K562 (cell line): ENCODE data around the gene RPRML. TPM values are rescaled to one million over a fixed set of nuclear protein-coding genes. Genes with fewer than 3 reads are reported as not detected.

Source experiments
- ATAC-seq: fragments of 200-7000 bp; cut with Tn5 transposase; 3 replicates; pipeline ENCODE4 v1.9.1; 2020; ENCODE audit warnings: moderate library complexity
- BruUV-seq: library from RNA; stranded (reverse); fragments of 400-500 nt; replicated peaks from 2 replicates; lab custom pipeline; 2021; lab: Mats Ljungman, UMichigan
- CTCF ChIA-PET: fragments of 300-600 bp; formaldehyde crosslinking; extraction: SDS; loops from one replicate; lab custom pipeline; 2021; ENCODE audit warnings: low intra/inter-chr PET ratio; lab: Yijun Ruan, JAX
- POLR2A ChIA-PET: fragments of 300-600, 350-650 bp; sonication (Branson Sonifier 250); formaldehyde crosslinking; extraction: SDS; loops from one replicate; lab custom pipeline; 2021; ENCODE audit warnings: antibody characterized with exemption, inconsistent platforms; lab: Yijun Ruan, JAX
- DNase-seq, 4 experiments: peaks; one replicate each; pipeline versions ENCODE4 v3.0.0 to v3.0.0-alpha.2; 2011 to 2018; ENCODE audit warnings: low spot score in 3 of 4, mixed read lengths in 3 of 4; ENCODE audit errors: extremely low read depth in 1 of 4
- FAIRE-seq: peaks from 2 replicates; lab custom pipeline; 2011; peaks lifted over from hg19 to GRCh38; lab: Jason Lieb, UNC
- H2AFZ ChIP-seq: 2 replicates; pipeline ENCODE4 v1.6.0; 2011; ENCODE audit warnings: low read depth, low read length, control low read depth, inconsistent platforms
- H3K27ac ChIP-seq: fragments of 200-600 bp; 3 replicates; pipeline ENCODE4 v1.8.0; 2011; ENCODE audit warnings: low read depth, mild to moderate bottlenecking, control low read depth, inconsistent platforms, low read length, moderate library complexity, mixed read lengths; ENCODE audit errors: extremely low read depth
- H3K27me3 ChIP-seq, 2 experiments: fragments of 300-600 bp in 1 of 2; 2 replicates in 1 of 2; 3 replicates in 1 of 2; pipeline versions ENCODE4 v1.6.0 to v1.8.0; 2011; ENCODE audit warnings: inconsistent platforms in 2 of 2, low read length in 2 of 2, mild to moderate bottlenecking in 1 of 2, mixed read lengths in 1 of 2, moderate library complexity in 1 of 2; ENCODE audit not compliant: control insufficient read depth in 2 of 2, insufficient read depth in 2 of 2
- H3K36me3 ChIP-seq: fragments of 300-600 bp; 3 replicates; pipeline ENCODE4 v1.8.0; 2011; ENCODE audit warnings: mild to moderate bottlenecking, low read length, inconsistent platforms; ENCODE audit not compliant: control insufficient read depth, insufficient read depth
- H3K4me1 ChIP-seq, 2 experiments: fragments of 200-600 bp in 1 of 2; replicated peaks in 1 of 2; 2 replicates in 1 of 2; 3 replicates in 1 of 2; pipeline versions ENCODE4 v1.5.1 to v1.8.0; 2011; ENCODE audit warnings: inconsistent platforms in 2 of 2, low read length in 2 of 2, mild to moderate bottlenecking in 1 of 2, mixed read lengths in 1 of 2, moderate library complexity in 1 of 2; ENCODE audit not compliant: control insufficient read depth in 2 of 2, insufficient read depth in 2 of 2
- H3K4me2 ChIP-seq: 2 replicates; pipeline ENCODE4 v1.6.1; 2011; ENCODE audit warnings: low read length, control low read depth, inconsistent platforms, mixed read lengths; ENCODE audit not compliant: insufficient read depth
- H3K4me3 ChIP-seq: fragments of 200-600 bp; sonication (generic), shearing (Covaris generic); 2 replicates; pipeline ENCODE4 v1.5.1; 2016; ENCODE audit warnings: control low read depth, inconsistent platforms
- H3K79me2 ChIP-seq: fragments of 200-600 bp; 3 replicates; pipeline ENCODE4 v1.8.0; 2011; ENCODE audit warnings: low read length, inconsistent platforms; ENCODE audit not compliant: control insufficient read depth, insufficient read depth
- H3K9ac ChIP-seq, 2 experiments: 2 replicates each; pipeline versions ENCODE4 v1.6.0 to v1.6.1; 2011; ENCODE audit warnings: low read depth in 2 of 2, low read length in 2 of 2, control low read depth in 1 of 2, inconsistent platforms in 1 of 2, mild to moderate bottlenecking in 1 of 2, mixed read lengths in 1 of 2; ENCODE audit not compliant: insufficient read depth in 1 of 2
- H3K9me1 ChIP-seq: one replicate; pipeline ENCODE4 v1.6.0; 2011; ENCODE audit warnings: inconsistent platforms, mild to moderate bottlenecking, low read length, moderate library complexity; ENCODE audit not compliant: control insufficient read depth, insufficient read depth
- H3K9me3 ChIP-seq: replicated peaks from 2 replicates; pipeline ENCODE4 v1.5.1; 2011; ENCODE audit warnings: low read depth, low read length, inconsistent platforms; ENCODE audit not compliant: control insufficient read depth, insufficient read depth
- H4K20me1 ChIP-seq: replicated peaks from 2 replicates; pipeline ENCODE4 v1.6.1; 2011; ENCODE audit warnings: low read length, inconsistent platforms, mixed read lengths; ENCODE audit not compliant: control insufficient read depth, insufficient read depth
- BRF1 ChIP-seq: IDR thresholded peaks from 3 replicates; pipeline ENCODE4 v1.6.1; 2011; ENCODE audit warnings: borderline replicate concordance, mild to moderate bottlenecking; ENCODE audit not compliant: insufficient read length; ENCODE audit errors: extremely low read depth
- ESRRB ChIP-seq: fragments of 250-450 bp; sonication (Bioruptor Pico); IDR thresholded peaks from 2 replicates; pipeline ENCODE4 v1.5.0; 2020; ENCODE audit warnings: mild to moderate bottlenecking, moderate library complexity, borderline replicate concordance
- NRF1 ChIP-seq, 2 experiments: fragments of 450-650 bp; IDR thresholded peaks in 1 of 2; conservative IDR thresholded peaks in 1 of 2; 2 replicates each; pipeline ENCODE4 v1.6.1; 2014; ENCODE audit warnings: mild to moderate bottlenecking in 2 of 2
- PHB2 ChIP-seq: fragments of 450-650 bp; IDR thresholded peaks from 2 replicates; pipeline ENCODE4 v1.6.1; 2017; ENCODE audit warnings: low read depth
- RBFOX2 ChIP-seq: fragments of 200-400 bp; formaldehyde crosslinking; IDR thresholded peaks from 2 replicates; pipeline ENCODE4 v1.6.1; 2017; ENCODE audit warnings: low read depth, mild to moderate bottlenecking, low read length, moderate library complexity
- ZBTB7A ChIP-seq: IDR thresholded peaks from 2 replicates; pipeline ENCODE4 v1.6.1; 2011; ENCODE audit warnings: low read depth, mild to moderate bottlenecking, low read length, moderate library complexity, borderline replicate concordance; ENCODE audit not compliant: control insufficient read depth
- WGBS: fragments of 100-300 bp; shearing (Covaris generic); methylation state at CpG from one replicate; pipeline ENCODE4 v1.1.6; 2016; ENCODE audit warnings: low coverage, mixed read lengths; ENCODE audit not compliant: insufficient coverage; ENCODE audit errors: missing lambda C conversion rate; 5-methylcytosine and 5-hydroxymethylcytosine counted together
- in situ Hi-C: fragments of 300-500 bp; cut with MboI; formaldehyde crosslinking; loops from 4 replicates; pipeline ENCODE4 v1.15.0; 2018; ENCODE audit warnings: inconsistent platforms, mixed read lengths
- intact Hi-C: fragments of 100-400 bp; cut with micrococcal nuclease; formaldehyde crosslinking; loops from 2 replicates; pipeline ENCODE4 v1.14.2; 2022
- polyA plus RNA-seq, 8 experiments: library from polyadenylated mRNA; depleted of rRNA in 4 of 8; stranded (reverse) in 5 of 8; unstranded in 3 of 8; fragments of >200 nt; fragmentation: Nextera tagmentation in 2 of 8; fragmentation: Illumina TruSeq in 1 of 8; extraction: Ambion mirVana in 2 of 8; extraction: Trizol in 1 of 8; gene quantifications; 2 replicates each; pipeline versions ENCODE4 v1.2.1 to v1.2.3, GENCODE V29; 2011 to 2014; ENCODE audit warnings: inconsistent platforms in 1 of 8, missing spikeins in 1 of 8
- total RNA-seq, 7 experiments: library from RNA; depleted of rRNA in 6 of 7; stranded (reverse); fragments of >200 nt in 6 of 7; fragmentation: Illumina TruSeq in 2 of 7; extraction: Trizol in 2 of 7; gene quantifications; 2 replicates each; pipeline versions ENCODE4 v1.2.1 to v1.2.3, GENCODE V29; 2011 to 2021; ENCODE audit warnings: low replicate concordance in 1 of 7
- TF ChIP-seq, protein P1 (sequence below): fragments of 450-650 bp; IDR thresholded peaks from 2 replicates; pipeline ENCODE4 v1.6.1; 2016

Gene RPRML
- total and polyA plus RNA-seq, 9 of the 15 experiments (the other 6 are each of a cell fraction or from before 2014, with no cell fraction given), result not detected

DNA sequence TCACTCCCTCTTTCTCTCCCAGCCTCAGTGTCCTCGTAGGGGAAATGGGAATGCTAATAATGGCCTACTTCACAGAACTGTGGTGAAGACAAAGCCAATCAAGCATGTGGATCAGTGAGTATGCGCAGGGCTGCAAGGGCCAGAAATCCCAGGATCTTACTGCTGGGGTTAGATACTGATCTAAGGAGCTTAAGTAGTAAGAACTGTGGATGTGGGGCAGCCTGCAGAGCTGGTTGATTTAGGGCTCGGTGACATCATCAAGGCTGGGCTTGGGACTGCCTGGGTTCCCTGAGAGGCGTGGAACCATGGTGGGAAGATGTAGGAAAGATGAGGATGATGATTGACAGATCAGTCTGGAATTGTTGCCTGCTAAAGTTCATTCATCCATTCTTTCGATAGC lies 30.5 kb downstream of the RPRML start:
- CTCF ChIA-PET, result no interaction called here
- no peaks in the 10 kb centered on the region for H3K36me3 ChIP-seq
- H4K20me1 ChIP-seq, result peaks cover 30% of the 10 kb centered on the region
- peaks cover 3 to 37% of the 10 kb centered on the region in 2 experiments; a peak in 4 of 5 replicates for H3K27me3 ChIP-seq
- 22% methylated on average over 5 of the region's 5 CpGs for WGBS
- no peaks in the 10 kb centered on the region for H3K9me1 ChIP-seq
- H3K9me3 ChIP-seq, result no peaks in the 10 kb centered on the region
- no TSS peak for BruUV-seq
- H3K27ac ChIP-seq, result no peak overlapping the region
- in situ Hi-C loops, result no loop called here
- H3K9ac ChIP-seq, result no peak overlapping the region
- H3K79me2 ChIP-seq, result no peaks in the 10 kb centered on the region
- DNase-seq (no peak), FAIRE-seq (no peak), ATAC-seq (no peak)
- H3K4me3 ChIP-seq, result no peak overlapping the region
- intact Hi-C loops, result no loop called here
- H3K4me2 ChIP-seq, result no peak overlapping the region
- H2AFZ ChIP-seq, result no peak overlapping the region
- POLR2A ChIA-PET, result interaction anchor here (0.6 to 3.1 kb wide), 5 partner anchors 8 to 106 kb away, joined by 4 to 9 read pairs (median 8); no protein-coding TSS in a partner anchor
- H3K4me1 ChIP-seq, result peaks cover 6 to 8% of the 10 kb centered on the region in 2 experiments
- peak in 1 of 2 experiments; percentile 57; a peak in 3 of 4 replicates for TF ChIP-seq NRF1 (conservative IDR thresholded peaks at IDR 0.05 in 1 of 2, IDR thresholded peaks at IDR 0.05 in 1 of 2)
- TF ChIP-seq BRF1, result no peak
- no peak for TF ChIP-seq ZBTB7A
- TF ChIP-seq ESRRB, result no peak
- TF ChIP-seq, protein P1, sequence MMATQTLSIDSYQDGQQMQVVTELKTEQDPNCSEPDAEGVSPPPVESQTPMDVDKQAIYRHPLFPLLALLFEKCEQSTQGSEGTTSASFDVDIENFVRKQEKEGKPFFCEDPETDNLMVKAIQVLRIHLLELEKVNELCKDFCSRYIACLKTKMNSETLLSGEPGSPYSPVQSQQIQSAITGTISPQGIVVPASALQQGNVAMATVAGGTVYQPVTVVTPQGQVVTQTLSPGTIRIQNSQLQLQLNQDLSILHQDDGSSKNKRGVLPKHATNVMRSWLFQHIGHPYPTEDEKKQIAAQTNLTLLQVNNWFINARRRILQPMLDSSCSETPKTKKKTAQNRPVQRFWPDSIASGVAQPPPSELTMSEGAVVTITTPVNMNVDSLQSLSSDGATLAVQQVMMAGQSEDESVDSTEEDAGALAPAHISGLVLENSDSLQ, result peak; percentile 26; the same call in 1 of the 2 replicates
- TF ChIP-seq PHB2, result no peak
- no peak for TF ChIP-seq RBFOX2
